ENCODE measurements around the gene TCF12.

DNA sequence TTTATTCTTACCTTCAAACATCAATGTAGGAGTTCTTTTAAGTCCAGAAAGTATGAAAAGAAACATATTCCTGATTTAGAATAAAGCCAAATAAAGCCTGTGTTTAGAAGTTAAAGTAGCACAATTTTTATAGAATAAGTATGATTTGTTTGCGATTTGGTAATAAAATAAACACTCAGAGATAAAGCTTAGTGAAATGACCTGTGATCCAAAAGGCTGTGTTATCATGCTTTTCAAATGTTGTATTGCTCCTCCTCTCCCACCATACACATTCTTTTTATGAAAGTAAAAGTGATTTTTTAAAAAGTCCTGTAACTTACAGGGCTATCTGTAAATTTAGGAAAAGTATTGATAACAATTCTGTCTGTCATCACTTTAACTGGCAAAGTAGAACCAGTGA lies 319.2 kb downstream of the TCF12 start:
- no peak for TF ChIP-seq POLR2A (IDR thresholded peaks at IDR 0.05; ENCODE audit: low read depth)
- TF ChIP-seq, protein P1, sequence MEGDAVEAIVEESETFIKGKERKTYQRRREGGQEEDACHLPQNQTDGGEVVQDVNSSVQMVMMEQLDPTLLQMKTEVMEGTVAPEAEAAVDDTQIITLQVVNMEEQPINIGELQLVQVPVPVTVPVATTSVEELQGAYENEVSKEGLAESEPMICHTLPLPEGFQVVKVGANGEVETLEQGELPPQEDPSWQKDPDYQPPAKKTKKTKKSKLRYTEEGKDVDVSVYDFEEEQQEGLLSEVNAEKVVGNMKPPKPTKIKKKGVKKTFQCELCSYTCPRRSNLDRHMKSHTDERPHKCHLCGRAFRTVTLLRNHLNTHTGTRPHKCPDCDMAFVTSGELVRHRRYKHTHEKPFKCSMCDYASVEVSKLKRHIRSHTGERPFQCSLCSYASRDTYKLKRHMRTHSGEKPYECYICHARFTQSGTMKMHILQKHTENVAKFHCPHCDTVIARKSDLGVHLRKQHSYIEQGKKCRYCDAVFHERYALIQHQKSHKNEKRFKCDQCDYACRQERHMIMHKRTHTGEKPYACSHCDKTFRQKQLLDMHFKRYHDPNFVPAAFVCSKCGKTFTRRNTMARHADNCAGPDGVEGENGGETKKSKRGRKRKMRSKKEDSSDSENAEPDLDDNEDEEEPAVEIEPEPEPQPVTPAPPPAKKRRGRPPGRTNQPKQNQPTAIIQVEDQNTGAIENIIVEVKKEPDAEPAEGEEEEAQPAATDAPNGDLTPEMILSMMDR (IDR thresholded peaks at IDR 0.05): no peak

All from esophagus muscularis mucosa (tissue), 3 donors.